OCI-LY7 (cell line): ENCODE measurements around the gene MBD3. TPM values are rescaled to one million over a fixed set of nuclear protein-coding genes. Genes with fewer than 3 reads are reported as not detected.

Source experiments
- BruUV-seq: library from RNA; stranded (reverse); fragments of 400-500 nt; replicated peaks from 2 replicates; lab custom pipeline; 2021; lab: Mats Ljungman, UMichigan
- CTCF ChIA-PET: fragments of 300-600 bp; sonication (Branson Sonifier 250); formaldehyde crosslinking; loops from one replicate; lab custom pipeline; 2022; ENCODE audit warnings: antibody characterized with exemption; ENCODE audit not compliant: unreplicated experiment; lab: Charles Lee
- POLR2A ChIA-PET: fragments of 300-600 bp; sonication (Branson Sonifier 250); formaldehyde crosslinking; loops from one replicate; lab custom pipeline; 2022; ENCODE audit warnings: antibody characterized with exemption; lab: Charles Lee
- DNase-seq: peaks from one replicate; pipeline ENCODE4 v3.0.0-alpha.2; 2015; ENCODE audit warnings: low spot score
- H2AFZ ChIP-seq: fragments of 200-600 bp; sonication (generic), shearing (Covaris generic); 2 replicates; pipeline ENCODE4 v1.6.1; 2014; ENCODE audit warnings: mild to moderate bottlenecking, antibody characterized with exemption, low read length, moderate library complexity
- H3K27ac ChIP-seq: fragments of 200-600 bp; sonication (generic); 2 replicates; pipeline ENCODE4 v1.5.1; 2014; ENCODE audit warnings: mixed run types, low read depth, mild to moderate bottlenecking, moderate library complexity, low read length, inconsistent platforms; ENCODE audit not compliant: poor library complexity, severe bottlenecking
- H3K36me3 ChIP-seq: fragments of 200-600 bp; sonication (generic); 2 replicates; pipeline ENCODE4 v1.6.1; 2014; ENCODE audit warnings: mild to moderate bottlenecking, antibody characterized with exemption, low read length, moderate library complexity, mixed read lengths; ENCODE audit not compliant: insufficient read depth
- H3K4me1 ChIP-seq: fragments of 200-600 bp; sonication (generic); 2 replicates; pipeline ENCODE4 v1.5.1; 2014; ENCODE audit warnings: mild to moderate bottlenecking, low read length; ENCODE audit not compliant: insufficient read depth, poor library complexity, severe bottlenecking
- H3K4me2 ChIP-seq: fragments of 200-600 bp; sonication (generic); 2 replicates; pipeline ENCODE4 v1.6.1; 2014; ENCODE audit warnings: mild to moderate bottlenecking, low read length
- H3K4me3 ChIP-seq: fragments of 200-600 bp; sonication (generic); 2 replicates; pipeline ENCODE4 v1.5.1; 2014; ENCODE audit warnings: mild to moderate bottlenecking, low read depth, low read length; ENCODE audit not compliant: poor library complexity, severe bottlenecking
- H3K79me2 ChIP-seq: fragments of 200-600 bp; sonication (generic); 2 replicates; pipeline ENCODE4 v1.6.1; 2016; ENCODE audit warnings: low read depth, mild to moderate bottlenecking, low read length, moderate library complexity, mixed read lengths; ENCODE audit not compliant: insufficient read depth
- H3K9me2 ChIP-seq: fragments of 200-600 bp; sonication (generic); 2 replicates; pipeline ENCODE4 v1.6.1; 2016; ENCODE audit warnings: mild to moderate bottlenecking, low read length, mixed read lengths; ENCODE audit not compliant: insufficient read depth
- H3K9me3 ChIP-seq: fragments of 200-600 bp; sonication (generic); 2 replicates; pipeline ENCODE4 v1.6.1; 2014; ENCODE audit warnings: mild to moderate bottlenecking, mixed run types, low read length, mixed read lengths
- H4K20me1 ChIP-seq: fragments of 200-600 bp; sonication (generic); 2 replicates; pipeline ENCODE4 v1.6.1; 2014; ENCODE audit warnings: mild to moderate bottlenecking, antibody characterized with exemption, low read length, moderate library complexity, mixed read lengths; ENCODE audit not compliant: insufficient read depth
- CTCF ChIP-seq: fragments of 200-600 bp; sonication (generic); conservative IDR thresholded peaks from 2 replicates; pipeline ENCODE4 v1.5.1; 2014; ENCODE audit warnings: mild to moderate bottlenecking, antibody characterized with exemption, low read length, moderate library complexity, mixed read lengths
- EZH2phosphoT487 ChIP-seq: fragments of 200-600 bp; sonication (generic); IDR thresholded peaks from 2 replicates; pipeline ENCODE4 v1.6.1; 2018; ENCODE audit warnings: low read depth, borderline replicate concordance, mild to moderate bottlenecking, mixed run types, antibody characterized with exemption, low read length, moderate library complexity, mixed read lengths
- intact Hi-C: fragments of 100-400 bp; cut with micrococcal nuclease; formaldehyde crosslinking; loops from one replicate; pipeline ENCODE4 v1.10.0; 2022; ENCODE audit not compliant: unreplicated experiment
- total RNA-seq, 2 experiments: library from RNA; depleted of rRNA in 1 of 2; stranded (reverse); fragments of >200 nt in 1 of 2; shearing (Covaris generic) in 1 of 2; gene quantifications; 2 replicates each; pipeline ENCODE4 v1.2.3, GENCODE V29; 2014 to 2022

The MBD3 gene
- total RNA-seq, 2 experiments from 2014 or later: 168 to 172 TPM

- H3K79me2 ChIP-seq: no peaks in the 10 kb centered on the region
- H3K4me1 ChIP-seq: no peaks in the 10 kb centered on the region
- TF ChIP-seq CTCF (no peak), EZH2phosphoT487 (no peak)
- H4K20me1 ChIP-seq: no peaks in the 10 kb centered on the region
- H2AFZ ChIP-seq: no peak overlapping the region
- no TSS peak for BruUV-seq
- no peak overlapping the region for H3K27ac ChIP-seq
- ChIA-PET POLR2A (no interaction called here), CTCF (no interaction called here)
- H3K9me3 ChIP-seq: no peaks in the 10 kb centered on the region
- DNase-seq: no peak
- H3K4me2 ChIP-seq: no peak overlapping the region
- no peaks in the 10 kb centered on the region for H3K36me3 ChIP-seq
- H3K4me3 ChIP-seq: no peak overlapping the region
- H3K9me2 ChIP-seq: no peaks in the 10 kb centered on the region
- intact Hi-C loops: no loop called here
These were observed 39.2 kb downstream of the MBD3 start for GRCh38 chr19:1553415-1553814.

GRCh38 chr19:1551068-1552040 is 41.3 kb downstream of the MBD3 start:
- intact Hi-C loops: no loop called here
- POLR2A ChIA-PET: interaction anchor here (0.9 kb wide), 1 partner anchor 24 kb away, joined by 3 read pairs; no protein-coding TSS in a partner anchor

More at GRCh38 chr19:1551068-1552040, 41.3 kb downstream of the MBD3 start:
- no peaks in the 10 kb centered on the region for H3K4me1 ChIP-seq
- no peak overlapping the region for H3K4me2 ChIP-seq
- H3K79me2 ChIP-seq: no peaks in the 10 kb centered on the region
- no peaks in the 10 kb centered on the region for H3K9me2 ChIP-seq
- H3K36me3 ChIP-seq: no peaks in the 10 kb centered on the region
- BruUV-seq: no TSS peak
- CTCF ChIA-PET: no interaction called here
- TF ChIP-seq CTCF: no peak
- no peak for TF ChIP-seq EZH2phosphoT487
- DNase-seq: no peak
- H4K20me1 ChIP-seq: no peaks in the 10 kb centered on the region
- H3K27ac ChIP-seq: no peak overlapping the region
- no peak overlapping the region for H3K4me3 ChIP-seq
- no peak overlapping the region for H2AFZ ChIP-seq
- H3K9me3 ChIP-seq: no peaks in the 10 kb centered on the region
